Measurements from ENCODE around the gene HCRTR1.

Gene HCRTR1

DNA sequence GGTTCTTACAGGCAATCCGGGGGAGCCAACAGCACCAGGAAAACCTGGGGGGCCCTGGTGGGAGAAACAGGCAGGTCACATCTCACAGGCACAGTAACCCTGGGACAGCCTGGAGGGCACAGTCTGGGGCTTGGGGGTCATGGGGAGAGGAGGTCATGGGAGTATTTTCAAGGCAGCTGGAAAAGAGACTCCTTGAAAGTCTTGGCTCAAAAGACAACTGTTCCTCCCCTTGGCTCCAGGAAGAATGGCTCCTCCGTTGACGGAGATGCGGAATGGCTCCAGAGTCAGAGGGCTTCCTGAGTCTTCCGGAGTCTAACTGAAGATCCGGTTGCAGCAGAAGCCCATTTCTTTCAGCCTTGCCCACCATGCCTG, 53.1 kb downstream of the HCRTR1 start:
- Histone ChIP-seq H3K27me3 (ENCODE audit: control insufficient read depth, insufficient read depth, low read length) (no peaks in the 10 kb centered on the region), H3K27ac (peak overlapping the region; percentile 43), H3K36me3 (ENCODE audit: control insufficient read depth, insufficient read depth, low read length) (no peaks in the 10 kb centered on the region), H3K79me2 (no peaks in the 10 kb centered on the region), H2AFZ (peak overlapping the region; percentile 86), H3K4me2 (ENCODE audit: low read length) (peak overlapping the region; percentile 75), H3K9ac (no peak overlapping the region), H3K4me1 (peaks cover 11% of the 10 kb centered on the region), H3K4me3 (ENCODE audit: low read depth, low read length) (peak overlapping the region; percentile 56), H3K9me3 (ENCODE audit: control insufficient read depth, low read length) (no peaks in the 10 kb centered on the region)
- TF ChIP-seq CTCF (IDR thresholded peaks at IDR 0.05), result no peak

GRCh38 chr1:31671147-31671546, 53.7 kb downstream of the HCRTR1 start:
- H3K4me1 ChIP-seq, result peaks cover 11% of the 10 kb centered on the region
- no peak overlapping the region for H2AFZ ChIP-seq
- no peak overlapping the region for H3K27ac ChIP-seq
- H3K27me3 ChIP-seq (ENCODE audit: control insufficient read depth, insufficient read depth, low read length), result no peaks in the 10 kb centered on the region
- no peak overlapping the region for H3K4me2 ChIP-seq (ENCODE audit: low read length)
- H3K79me2 ChIP-seq, result no peaks in the 10 kb centered on the region
- no peak overlapping the region for H3K9ac ChIP-seq
- TF ChIP-seq CTCF (IDR thresholded peaks at IDR 0.05), result no peak
- no peak overlapping the region for H3K4me3 ChIP-seq (ENCODE audit: low read depth, low read length)
- no peaks in the 10 kb centered on the region for H3K9me3 ChIP-seq (ENCODE audit: control insufficient read depth, low read length)
- H3K36me3 ChIP-seq (ENCODE audit: control insufficient read depth, insufficient read depth, low read length), result no peaks in the 10 kb centered on the region

DNA sequence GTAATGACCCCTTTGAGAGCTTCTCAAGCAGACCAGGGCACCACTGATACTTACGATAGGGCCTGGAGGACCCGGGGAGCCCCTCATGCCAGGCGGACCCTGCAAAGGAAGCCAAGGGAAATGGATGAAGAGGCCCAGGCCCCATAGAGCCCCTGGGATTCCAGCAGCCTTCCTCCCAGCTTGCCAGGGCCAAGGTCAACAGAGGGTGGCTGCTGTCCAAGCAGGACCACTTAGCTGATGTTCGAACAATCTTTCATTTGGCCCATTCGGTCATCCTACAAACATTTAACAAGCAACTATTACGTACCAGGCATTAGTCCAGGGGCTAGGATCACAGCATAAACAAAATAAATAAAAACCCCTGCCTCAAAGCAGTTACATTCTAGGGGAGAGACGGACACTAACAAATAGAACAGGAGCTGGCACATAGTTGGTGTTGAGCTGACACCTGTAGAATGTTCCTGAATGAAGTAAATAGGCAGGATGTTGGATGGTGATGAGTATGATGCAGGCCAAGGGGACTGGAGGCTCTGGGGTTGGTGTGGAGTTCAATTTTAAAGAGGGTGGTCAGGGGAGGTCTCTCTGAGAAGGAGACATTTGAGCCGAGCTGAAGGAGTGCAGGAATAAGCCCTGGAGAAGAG, 54.2 kb downstream of the HCRTR1 start:
- Histone ChIP-seq H3K4me2 (ENCODE audit: low read length) (no peak overlapping the region), H3K4me1 (peaks cover 11% of the 10 kb centered on the region), H3K27ac (no peak overlapping the region), H3K79me2 (no peaks in the 10 kb centered on the region), H2AFZ (no peak overlapping the region), H3K9me3 (ENCODE audit: control insufficient read depth, low read length) (no peaks in the 10 kb centered on the region), H3K4me3 (ENCODE audit: low read depth, low read length) (no peak overlapping the region), H3K36me3 (ENCODE audit: control insufficient read depth, insufficient read depth, low read length) (no peaks in the 10 kb centered on the region), H3K27me3 (ENCODE audit: control insufficient read depth, insufficient read depth, low read length) (no peaks in the 10 kb centered on the region), H3K9ac (no peak overlapping the region)
- no peak for TF ChIP-seq CTCF (IDR thresholded peaks at IDR 0.05)

DNA sequence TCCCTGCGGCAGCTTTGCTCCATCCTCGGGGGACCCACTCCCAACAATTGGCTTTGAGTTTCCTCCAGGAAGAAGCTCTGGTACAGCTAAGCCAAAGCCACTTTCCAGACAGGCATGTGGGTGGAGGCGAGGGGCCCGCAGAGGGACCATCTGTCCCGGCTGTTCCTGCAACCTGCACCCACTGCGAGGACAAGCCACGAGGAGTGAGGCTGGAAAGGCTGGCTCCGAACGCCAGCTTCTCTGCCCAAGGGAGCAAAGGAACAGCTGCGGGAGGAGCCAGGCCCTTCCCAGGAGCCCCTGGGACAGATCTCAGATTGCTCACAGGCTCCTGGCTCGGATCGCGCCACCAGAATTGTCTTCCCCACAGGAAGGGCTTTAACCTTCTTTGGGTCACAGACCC, 55.5 kb downstream of the HCRTR1 start:
- TF ChIP-seq CTCF (IDR thresholded peaks at IDR 0.05), result no peak
- Histone ChIP-seq H3K4me1 (peaks cover 11% of the 10 kb centered on the region), H3K4me2 (ENCODE audit: low read length) (no peak overlapping the region), H2AFZ (no peak overlapping the region), H3K27ac (no peak overlapping the region), H3K36me3 (ENCODE audit: control insufficient read depth, insufficient read depth, low read length) (no peaks in the 10 kb centered on the region), H3K4me3 (ENCODE audit: low read depth, low read length) (no peak overlapping the region), H3K9me3 (ENCODE audit: control insufficient read depth, low read length) (no peaks in the 10 kb centered on the region), H3K27me3 (ENCODE audit: control insufficient read depth, insufficient read depth, low read length) (no peaks in the 10 kb centered on the region), H3K9ac (no peak overlapping the region), H3K79me2 (no peaks in the 10 kb centered on the region)

- TF ChIP-seq CTCF (IDR thresholded peaks at IDR 0.05), result no peak
- Histone ChIP-seq H3K4me3 (ENCODE audit: low read depth, low read length) (no peak overlapping the region), H3K4me2 (ENCODE audit: low read length) (no peak overlapping the region), H3K4me1 (peaks cover 11% of the 10 kb centered on the region), H3K79me2 (no peaks in the 10 kb centered on the region), H3K27me3 (ENCODE audit: control insufficient read depth, insufficient read depth, low read length) (no peaks in the 10 kb centered on the region), H2AFZ (no peak overlapping the region), H3K9ac (no peak overlapping the region), H3K27ac (no peak overlapping the region), H3K36me3 (ENCODE audit: control insufficient read depth, insufficient read depth, low read length) (no peaks in the 10 kb centered on the region), H3K9me3 (ENCODE audit: control insufficient read depth, low read length) (no peaks in the 10 kb centered on the region)
These were observed 55.9 kb downstream of the HCRTR1 start for GRCh38 chr1:31673433-31673832.

All from parathyroid adenoma (tissue), 2 donors.